Skeletal muscle cell (primary cell): Measurements from ENCODE around the gene KIF18B.

Experiments
- DNase-seq: peaks from one replicate; pipeline ENCODE4 v3.0.0-alpha.2; 2010; ENCODE audit warnings: low read depth
- H3K4me3 ChIP-seq: 2 replicates; pipeline ENCODE4 v1.5.1; 2011; ENCODE audit warnings: low read depth, mild to moderate bottlenecking, control low read depth, low read length, moderate library complexity

KIF18B gene

DNA sequence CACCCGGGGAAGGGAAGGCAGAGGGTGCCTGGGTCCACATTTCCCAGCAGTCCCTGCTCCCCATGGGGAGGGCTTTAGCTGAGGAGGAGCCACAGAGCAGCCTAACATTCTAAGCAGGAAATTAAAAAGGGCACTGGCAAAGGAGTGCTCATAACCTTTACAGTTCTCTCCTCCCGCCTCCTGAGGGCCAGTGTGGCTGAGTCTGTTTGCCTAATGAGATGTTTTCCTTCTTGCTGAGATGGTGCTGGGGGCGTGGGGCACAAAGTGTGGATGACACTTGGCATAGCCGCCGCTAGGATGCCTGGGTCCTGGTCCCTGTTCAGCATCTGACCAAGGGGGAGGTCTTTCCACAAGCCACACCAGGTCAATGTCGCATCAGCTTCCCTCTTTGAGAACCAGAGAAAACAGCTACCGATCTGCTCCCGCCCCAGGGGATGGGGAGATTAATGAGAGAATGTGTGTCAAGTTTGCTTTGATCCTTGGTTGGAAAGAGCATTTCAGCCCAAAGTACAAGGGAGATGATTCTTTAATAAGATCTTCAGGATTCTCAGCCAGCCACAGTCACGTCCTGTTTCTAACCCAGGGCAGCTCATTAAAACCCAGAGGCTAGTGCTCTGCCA, 5.8 kb downstream of the KIF18B start:
- no peak overlapping the region for H3K4me3 ChIP-seq
- no peak for DNase-seq

DNA sequence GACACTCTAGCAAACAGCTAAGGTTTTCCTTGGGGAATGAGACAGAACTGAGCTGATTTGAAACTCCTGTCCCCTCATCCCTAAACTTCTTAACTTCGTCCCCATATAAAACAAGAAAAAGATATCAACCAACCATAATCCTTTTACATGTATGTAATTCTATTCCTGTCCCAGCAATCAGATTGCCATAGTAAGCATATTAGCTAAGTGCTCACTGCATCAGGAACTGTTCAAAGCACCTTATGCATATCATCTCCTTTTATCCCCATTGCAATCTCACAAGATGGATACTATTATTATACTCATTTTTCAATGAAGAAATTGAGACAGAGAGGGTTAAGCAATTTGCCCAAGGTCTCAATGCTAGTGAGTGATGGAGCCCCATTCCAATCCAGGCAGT, 6.8 kb downstream of the KIF18B start:
- no peak overlapping the region for H3K4me3 ChIP-seq

DNA sequence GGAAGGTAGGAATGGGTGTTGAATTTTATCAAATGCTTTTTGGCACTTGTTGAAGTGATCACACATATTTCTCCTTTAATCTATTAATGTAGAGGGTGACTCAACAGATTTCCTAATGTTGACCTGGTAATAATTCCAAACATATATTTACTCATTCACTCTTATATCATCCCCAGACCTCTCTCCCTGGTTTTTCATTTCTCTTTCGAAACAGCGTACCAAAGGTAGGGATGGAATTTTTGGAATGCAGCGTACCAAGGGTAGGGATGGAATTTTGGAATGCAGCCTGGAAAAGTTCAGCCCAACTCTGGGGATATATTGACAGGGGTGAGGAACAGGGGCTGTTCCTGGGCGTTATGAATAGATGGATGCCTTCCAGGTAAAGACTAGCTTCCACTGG, 7.3 kb downstream of the KIF18B start:
- H3K4me3 ChIP-seq = no peak overlapping the region
- no peak for DNase-seq

More for the DNA sequence above, 6.8 kb downstream of the KIF18B start:
- DNase-seq = no peak

DNA sequence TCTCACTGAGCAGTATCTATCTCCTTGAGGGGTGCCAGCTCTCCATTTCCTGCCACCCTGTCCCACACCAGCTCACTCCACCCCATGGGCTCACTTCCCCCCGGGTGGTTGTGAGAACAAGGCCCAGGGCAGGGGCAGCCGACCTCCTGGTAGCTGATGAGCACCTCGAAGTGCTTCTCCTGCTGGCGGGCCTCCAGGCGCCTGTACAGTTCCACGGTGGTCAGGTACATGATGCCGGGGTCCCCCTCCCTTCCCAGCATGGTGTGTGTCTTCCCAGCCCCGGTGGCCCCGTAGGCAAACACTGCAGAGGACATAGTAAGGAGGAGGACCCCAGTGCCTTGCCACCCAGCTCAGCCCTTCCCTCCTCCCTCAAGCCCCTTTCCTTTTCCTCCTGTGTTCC, 12.5 kb downstream of the KIF18B start:
- H3K4me3 ChIP-seq = no peak overlapping the region

DNA sequence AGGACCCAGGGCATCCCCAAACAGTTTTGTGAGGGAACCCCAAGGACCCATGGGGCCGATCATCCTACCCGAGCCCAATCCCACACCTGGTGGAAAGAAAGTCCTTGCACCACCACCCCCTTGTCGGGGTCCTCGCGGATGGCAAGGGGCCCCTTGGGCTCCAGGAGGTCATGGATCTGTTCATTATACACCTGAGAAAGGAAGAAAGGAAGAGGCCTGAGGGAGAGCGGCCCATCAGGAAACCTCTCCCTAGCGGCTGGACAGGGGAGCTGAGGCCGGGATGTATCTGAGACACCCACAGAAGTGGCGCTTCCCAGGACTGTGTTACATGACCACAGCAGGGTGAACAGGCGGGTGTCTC, 12.8 kb downstream of the KIF18B start:
- H3K4me3 ChIP-seq = no peak overlapping the region
- DNase-seq = no peak

More for the DNA sequence above, 12.5 kb downstream of the KIF18B start:
- DNase-seq = no peak

DNA sequence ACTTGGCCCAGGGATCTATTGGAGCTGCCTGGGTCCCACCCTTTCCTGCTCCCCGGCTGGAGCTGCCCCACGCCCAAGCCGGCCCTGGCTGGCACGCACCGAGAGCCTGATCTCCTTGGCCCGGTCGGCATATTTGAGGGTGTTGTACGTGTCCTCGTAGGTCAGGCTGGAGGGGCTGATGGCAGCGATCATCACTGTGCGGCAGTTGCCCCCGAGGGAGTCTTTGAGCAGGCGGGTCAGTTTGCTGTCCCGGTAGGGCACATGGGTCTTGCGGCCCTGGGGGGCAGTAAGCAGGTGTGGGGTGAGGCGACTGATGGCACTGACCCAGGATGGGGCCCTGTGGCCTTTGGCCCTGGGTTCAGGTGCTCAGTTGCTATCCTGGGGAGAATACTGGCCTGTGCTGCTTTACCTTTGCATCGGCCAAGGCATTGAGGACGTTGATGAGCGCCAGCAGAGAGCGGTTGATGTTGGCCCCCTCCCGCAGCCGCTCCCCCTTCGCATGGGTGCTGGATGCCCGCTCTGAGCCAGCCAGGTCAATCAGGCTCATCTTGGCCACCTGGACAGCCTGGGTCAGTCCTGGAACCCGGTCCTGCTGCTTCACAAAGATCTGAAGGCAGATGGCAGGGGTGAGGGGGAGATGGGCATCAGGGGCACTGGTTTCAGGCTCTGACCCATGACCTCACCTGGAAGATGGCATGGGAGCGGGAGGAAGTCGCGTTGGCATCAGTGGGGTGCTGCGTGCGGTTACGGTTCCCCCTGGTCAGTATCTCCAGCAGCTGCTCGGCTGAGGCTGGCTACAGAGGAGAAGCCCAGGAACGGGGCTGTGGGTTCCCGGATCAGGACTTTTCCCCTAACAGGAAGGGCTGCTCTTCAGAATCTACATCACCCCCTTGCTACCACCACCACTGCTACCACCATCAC, 13.5 kb downstream of the KIF18B start:
- no peak overlapping the region for H3K4me3 ChIP-seq
- DNase-seq = no peak

DNA sequence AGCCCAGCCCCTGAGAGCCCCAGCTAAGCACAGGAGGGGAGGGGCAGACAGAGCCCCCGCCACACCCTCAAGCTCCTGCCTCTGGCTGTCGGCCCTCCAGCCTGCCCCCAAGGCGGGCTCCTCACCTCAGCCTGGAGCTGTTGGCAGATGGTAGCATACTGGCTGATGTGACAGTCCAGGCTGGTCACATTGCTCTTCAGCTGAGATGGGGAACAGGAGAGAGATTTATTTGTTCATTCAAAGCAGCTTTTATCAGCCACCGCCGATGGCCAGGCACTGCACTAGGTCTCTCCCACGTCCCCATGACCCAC, 14.8 kb downstream of the KIF18B start:
- no peak for DNase-seq

DNA sequence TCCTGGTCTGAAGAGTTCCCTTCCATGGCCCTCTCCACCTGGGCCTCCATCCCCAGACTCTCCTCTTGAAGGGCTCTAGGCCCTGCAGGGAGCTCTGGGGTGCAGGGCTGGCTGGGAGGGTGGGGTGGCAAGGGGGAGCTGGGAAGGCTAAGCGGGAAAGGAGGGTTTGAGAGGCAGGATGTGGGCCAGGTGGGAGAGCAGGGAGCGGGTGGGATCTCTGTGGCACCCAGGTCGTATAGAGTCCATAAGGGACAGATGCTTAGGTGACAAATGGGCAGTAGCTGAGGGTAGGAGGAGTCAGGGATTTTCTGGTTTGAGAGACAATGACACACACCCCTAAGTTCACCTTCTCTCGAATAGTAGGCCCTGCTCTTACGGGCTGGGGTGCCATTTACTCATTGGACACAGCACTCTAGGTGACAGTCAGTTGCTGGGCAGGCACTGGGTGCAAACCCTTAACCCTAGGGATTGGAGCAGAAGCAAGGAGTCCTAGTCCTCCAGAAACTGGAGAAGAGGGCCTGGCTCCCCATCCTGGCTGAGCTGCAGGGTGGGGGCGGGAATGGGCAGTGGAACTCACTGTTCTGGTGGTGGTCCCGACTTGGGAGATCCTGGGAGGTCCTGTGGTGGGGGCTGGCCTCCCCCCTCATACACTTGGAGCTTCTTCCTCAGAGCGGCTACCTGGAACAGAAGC, 15.3 kb downstream of the KIF18B start:
- DNase-seq = no peak
- no peak overlapping the region for H3K4me3 ChIP-seq

More for the DNA sequence above, 14.8 kb downstream of the KIF18B start:
- no peak overlapping the region for H3K4me3 ChIP-seq

DNA sequence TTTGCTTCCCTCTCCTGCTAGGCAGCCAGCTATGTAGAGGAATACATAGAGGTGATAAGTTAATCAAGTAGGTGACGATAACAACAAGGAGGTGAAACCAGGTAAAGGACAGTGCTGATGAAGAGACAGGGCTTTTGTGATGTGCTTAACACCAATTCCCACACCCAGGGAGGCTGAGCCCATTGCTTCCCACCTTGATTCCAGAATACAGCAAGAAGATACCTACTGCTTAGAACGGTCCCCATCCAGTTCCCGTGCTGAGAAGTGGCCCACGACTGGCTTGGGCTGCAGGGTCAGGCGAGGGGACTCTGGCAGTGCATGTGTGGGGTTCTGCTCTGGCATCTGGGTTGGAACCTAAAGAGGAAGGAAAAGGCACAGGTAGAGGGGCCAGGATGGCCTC, 16.2 kb downstream of the KIF18B start:
- H3K4me3 ChIP-seq = no peak overlapping the region
- DNase-seq = no peak

DNA sequence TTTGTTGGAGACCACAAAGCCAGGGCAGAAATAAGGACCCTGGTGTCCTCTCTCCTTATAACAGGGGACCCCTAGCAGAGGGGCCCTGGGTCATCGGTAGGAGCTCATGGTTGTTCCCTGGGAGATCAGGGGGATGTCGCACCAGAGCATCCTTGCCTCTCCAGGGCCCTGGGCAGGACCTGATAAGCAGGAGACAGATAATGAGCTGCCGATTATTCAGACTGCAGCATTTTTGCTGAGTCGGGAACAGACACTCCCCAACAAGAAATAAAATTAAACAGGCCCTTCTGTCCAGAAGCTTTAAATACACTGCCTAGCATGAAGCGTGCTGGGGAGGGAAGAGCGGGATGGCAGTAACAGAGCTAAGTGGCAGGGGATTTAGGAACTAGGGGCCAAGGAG, 16.9 kb downstream of the KIF18B start:
- no peak overlapping the region for H3K4me3 ChIP-seq
- DNase-seq = no peak

DNA sequence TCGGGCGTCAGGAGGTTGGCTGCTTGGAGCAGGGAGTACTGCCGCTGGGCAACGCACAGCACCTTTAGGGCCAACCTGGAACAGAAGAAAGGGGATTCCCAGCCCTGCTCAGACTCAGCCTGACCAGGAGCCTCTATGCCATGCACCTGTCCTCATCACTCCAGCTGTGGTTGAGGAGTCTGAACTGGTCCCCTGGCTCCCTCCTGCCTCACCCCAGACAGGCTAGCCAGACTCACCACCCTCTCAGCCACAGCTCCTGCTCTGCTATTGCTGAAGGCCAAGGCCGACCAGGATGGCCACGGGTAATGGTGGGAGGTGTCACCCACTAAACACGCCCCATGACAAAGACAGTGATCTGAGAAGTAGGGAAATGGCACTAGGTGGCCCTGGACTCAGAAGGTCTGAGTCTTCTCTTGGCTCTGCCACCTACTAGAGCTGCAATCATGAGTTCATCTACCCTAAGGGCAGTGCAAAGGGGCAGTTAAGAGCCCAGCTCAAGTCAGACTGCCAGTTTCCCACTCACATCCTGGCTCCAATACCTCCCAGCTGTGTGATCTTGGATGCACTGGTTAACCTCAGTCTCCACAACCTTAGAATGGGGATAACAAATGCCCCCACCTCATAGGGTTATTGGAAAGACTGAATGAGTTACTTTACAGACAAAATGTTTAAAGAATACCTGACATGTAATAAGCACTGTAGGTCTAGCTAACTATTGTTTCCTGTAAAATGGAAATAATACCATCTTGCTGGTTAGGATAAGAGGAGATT, 18.4 kb downstream of the KIF18B start:
- DNase-seq = no peak
- H3K4me3 ChIP-seq = no peak overlapping the region

DNA sequence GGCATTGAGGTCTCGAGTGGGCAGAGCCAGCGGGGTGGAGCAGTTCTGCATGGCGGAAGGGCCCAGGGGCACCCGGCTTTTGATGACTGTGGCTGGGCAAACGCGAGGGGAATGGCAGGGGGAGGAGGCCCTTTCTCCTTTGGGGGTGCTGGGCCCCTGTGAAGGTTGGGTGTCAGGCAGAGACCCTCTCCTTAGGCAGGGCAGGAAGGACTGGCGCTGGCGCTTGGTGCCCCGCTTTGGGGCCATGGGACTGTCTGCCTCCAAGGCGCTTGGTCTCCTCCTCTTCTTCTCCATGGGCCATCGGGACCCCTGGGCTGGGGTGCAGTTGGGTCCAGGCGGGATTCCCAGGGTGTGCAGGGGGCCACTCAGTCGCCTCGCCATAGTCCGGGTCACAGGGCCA, 19.4 kb downstream of the KIF18B start:
- no peak overlapping the region for H3K4me3 ChIP-seq
- DNase-seq = no peak

DNA sequence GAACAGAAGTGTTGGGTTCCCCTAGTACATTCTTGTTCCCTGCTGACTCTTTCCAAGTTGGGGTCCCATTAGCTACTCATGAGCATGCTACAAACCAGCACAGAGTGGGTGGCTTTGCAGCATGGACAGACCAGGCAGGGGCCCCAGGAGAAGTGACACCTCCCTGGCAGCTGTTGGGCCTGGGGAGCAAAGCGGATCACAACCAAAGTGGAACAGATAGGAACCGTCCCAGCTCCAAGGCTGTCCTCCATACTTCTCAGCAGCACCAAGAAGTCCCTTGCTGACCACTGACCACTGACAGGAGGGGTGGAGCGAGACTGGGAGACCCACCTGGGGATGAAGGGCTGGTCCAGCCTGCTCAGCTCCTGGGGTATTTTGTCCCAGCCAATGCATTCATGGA, 19.9 kb downstream of the KIF18B start:
- no peak overlapping the region for H3K4me3 ChIP-seq
- DNase-seq = no peak

DNA sequence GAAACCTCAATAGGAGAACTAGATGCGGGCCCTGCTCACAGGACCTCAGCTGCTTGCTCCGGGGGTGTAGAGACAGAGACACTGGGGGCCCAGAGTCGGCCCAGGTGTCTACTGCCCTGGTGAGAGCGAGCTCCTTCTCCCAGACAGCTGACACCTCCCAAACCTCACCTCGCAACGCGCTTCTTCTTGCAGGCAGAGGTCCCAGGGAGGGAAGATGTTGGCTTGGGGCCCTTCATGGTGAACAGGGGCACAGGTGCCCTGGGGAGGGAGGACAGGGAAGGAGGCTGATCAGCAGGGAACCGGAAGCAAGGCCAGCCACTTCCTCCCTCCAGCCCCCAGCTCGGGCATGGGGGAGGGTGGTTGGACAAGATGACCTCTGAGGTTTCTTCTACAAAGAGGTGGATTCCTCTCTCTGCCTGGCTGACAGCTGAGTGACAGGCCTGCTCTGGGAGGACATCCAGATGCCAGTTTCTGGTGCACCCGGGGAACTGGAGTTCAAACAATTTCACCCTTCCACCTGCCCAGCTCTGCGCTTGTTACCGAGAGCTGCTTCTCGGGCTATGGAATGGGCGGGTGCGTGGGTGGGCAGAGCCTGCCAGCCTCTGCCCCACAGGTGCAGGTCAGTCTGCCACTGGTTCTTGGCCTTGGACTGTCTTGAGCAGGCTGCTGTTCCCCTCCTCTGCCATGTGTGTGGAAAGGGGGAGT, 20.6 kb downstream of the KIF18B start:
- H3K4me3 ChIP-seq = no peak overlapping the region
- no peak for DNase-seq

DNA sequence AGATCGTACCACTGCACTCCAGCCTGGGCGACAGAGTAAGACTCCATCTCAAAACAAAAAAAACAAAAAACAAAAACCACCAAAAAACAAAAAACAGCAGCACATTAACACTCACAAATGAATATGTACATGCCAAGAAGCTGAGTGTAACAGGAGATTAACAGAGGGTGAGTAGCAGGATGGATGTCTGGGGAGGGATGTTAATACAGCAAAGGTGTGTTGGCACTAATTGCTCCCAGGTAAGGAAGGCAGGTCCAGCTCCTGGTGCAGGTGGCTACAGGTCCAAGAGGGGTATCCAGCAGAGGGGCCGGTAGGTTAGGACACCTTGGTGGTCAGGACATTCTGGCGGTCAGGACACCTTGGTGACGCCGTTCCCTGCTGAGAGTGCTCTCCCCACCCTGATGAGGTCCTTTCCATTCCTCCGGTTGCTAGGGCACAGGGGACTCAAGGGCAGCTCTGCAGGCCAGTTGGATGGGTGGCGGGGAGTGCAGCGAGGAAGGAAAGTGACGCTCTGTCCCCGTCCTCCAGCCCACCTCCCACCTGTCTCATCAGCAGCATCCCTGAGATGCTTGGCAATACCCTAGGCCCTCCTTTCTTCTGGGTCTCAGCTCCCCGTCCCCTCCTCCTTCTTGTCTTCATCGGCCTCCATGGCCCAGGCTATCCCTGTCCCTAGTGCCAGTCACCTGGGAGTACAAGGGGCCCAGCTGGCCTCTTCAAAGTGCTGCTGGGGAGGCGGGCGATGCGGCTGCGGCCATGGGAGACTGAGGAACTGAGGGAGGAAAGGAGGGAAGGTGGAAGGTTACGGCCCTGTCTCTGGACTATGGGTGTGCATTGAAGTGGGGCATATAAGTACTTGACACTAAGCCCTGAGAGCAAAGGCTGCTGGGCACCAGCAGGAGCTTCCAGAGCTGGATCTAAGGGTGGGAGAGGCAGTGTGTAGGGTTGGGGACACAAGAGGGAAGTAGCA, 21.6 kb downstream of the KIF18B start:
- no peak for DNase-seq
- no peak overlapping the region for H3K4me3 ChIP-seq

DNA sequence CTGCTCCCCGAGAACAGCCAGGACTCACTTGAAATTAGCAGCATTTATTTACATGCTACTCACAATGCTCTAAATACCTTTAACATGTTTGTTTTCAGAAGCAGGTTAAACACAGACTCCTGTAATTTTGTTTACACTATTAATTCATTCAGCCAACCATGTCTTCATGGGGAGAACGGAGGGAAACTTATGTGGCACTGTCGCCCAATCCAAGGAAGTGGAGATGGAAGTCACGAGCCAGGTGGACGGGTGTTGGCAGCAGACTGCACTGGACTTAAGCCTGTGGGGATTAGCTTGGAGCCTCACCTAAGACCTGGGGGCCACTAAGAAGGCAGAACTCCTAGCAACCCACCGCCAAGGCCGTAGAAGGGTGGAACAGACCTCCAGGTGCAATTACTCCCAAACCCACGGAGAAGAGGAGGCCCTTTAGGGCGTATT, 23.4 kb downstream of the KIF18B start:
- H3K4me3 ChIP-seq = no peak overlapping the region
- no peak for DNase-seq

DNA sequence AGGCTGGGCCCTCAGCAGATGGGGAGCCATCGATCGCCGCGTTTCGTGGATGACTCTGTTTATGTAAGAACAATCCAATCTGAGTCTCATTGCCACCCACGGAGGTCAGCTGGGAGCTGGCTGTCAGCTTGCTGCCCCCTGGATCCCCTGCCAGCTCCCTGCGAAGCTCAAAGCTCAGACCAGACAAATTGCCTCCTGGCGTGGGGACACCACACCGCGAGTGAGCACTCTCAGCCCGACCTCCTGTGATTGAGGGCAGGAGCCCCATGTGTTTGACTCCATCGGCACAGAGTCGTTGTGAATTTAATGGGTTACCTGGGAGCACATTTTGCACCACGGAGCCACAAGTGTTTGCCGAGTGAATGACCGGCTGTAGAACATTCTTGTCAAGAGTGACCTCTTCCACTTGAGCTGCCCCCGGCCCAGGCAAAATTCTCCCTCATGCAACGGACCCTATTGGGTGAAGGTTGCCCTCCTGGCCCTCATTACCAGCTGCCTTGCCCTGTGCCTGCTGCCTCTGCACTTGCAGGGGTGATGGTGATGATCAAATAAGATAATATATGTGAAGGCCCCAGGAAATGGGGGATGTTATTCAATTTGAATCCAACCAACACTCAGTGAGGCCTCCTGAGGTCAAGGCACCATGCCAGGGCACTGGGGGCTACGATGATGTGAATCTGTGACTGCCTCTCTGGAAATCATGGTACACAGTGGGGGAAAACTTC, 24.7 kb downstream of the KIF18B start:
- H3K4me3 ChIP-seq = no peak overlapping the region
- DNase-seq = no peak

DNA sequence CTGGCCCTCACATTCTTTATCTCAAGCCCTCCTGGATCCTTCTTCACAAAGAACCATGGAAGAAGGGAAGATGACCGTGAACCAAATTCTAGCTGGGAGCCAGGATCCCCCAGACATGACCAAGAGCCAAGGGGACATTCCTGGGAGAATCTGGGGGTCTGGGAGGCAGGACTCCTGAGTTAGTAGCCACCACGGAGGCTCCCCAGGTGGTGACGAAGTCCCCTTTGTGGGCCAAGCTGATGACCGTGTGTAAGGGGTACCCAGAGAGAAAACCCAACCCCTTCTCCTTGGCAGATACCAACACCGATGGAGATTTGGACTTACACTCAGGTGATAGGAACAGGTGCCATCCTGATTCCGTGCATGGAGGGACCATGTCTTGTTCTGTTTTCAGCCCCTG, 25.4 kb downstream of the KIF18B start:
- H3K4me3 ChIP-seq = no peak overlapping the region
- no peak for DNase-seq
